Fibroblast of skin of right quadriceps (primary cell): ENCODE results near the gene SLC35E2B.
"Not testable (repeated sequence)": the region's sequence is repeated elsewhere in the genome, so short reads cannot be mapped to it uniquely, and the experiment has no call there.

Experiments
- DNase-seq: peaks from one replicate; pipeline ENCODE4 v3.0.0-alpha.2; 2013

Gene SLC35E2B

DNA sequence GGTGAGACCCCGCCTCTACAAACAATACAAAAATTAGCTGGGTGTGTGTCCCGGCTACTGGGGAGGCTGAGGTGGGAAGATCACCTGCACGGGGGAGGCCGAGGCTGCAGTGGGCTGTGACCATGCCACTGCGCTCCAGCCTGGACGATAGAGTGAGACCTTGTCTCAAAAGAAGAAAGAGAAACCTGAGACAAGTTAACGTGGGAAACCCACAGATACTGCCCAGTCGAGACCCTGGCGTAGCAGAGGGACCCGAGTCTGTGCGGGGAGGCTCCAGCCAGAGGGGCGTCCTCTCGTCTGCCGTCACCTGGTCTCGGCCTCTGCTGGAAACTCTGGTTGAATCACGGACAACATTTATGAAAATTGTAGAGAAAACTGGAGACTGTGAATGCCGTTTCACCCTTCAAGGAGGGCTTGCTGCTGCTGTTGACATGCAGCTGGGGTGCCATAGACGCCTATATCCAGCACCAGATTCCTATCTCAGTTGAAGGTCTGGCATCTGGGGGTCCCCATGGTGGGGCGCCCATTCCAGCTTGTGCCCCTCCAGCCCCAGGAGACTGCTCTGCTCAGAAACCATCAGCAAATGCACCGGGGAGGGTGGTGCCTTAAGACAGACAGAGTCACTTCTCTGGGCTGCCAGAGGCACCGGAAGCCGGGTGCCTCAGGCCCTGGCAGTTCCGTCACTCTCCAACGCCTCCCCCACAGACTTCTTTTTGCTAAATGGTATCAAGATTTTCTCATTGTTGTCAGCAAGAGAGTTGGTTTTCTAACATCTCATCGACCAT is 20.2 kb downstream of the SLC35E2B start:
- no peak for DNase-seq

DNA sequence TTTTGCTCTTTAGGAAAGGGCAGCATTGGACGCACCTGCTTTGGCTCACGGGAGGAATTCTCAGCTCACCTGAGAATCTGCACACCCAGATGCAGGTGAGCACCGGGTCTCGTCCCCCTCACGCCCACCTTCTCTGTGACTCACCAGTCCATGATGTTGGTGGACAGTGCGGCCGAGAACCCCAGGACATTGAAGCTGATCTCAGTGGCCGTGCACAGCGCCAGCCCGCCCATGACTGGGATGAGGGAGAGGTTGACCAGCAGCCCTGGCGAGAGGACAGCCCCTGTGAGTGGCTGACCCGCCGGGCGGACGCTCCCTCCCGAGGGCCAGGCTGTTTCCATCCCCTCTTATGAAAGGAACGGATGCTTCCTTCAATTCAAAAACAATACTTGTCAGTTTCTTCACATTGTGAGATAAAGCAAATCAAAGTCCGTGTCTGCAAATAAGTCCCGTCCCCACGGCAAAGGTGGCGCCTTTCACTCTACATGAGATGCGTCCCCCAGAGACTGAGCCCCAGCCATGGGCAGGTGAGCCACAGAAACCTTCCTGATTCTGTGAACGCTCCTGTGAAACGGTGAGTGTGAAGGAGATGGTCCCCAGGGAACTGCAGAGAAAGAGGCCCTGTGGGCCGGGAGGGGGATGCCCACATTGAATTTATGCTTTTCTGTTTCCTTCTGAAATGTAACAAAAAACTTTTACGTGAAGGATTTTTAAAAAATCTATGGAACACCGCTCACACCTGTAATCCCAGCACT is 21.1 kb downstream of the SLC35E2B start:
- no peak for DNase-seq

DNA sequence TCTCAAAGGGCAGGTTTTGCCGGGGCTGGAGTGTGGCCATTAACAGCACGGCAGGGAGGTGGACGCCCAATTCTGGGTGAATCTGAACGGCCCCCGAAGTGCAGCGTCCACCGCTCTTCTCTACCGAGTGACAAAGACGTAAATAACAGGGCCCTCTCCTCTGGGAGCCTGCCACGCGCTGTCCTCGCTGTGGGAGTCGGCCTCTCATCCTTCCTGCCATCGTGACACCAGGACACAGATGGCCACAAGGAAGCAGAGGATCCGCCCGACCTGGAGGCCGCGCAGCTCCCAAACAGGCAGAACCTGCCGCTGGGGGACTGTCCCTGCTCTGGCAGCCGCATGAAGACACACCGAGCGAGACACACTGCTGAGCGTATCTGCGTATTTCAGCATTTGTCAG is 21.7 kb downstream of the SLC35E2B start:
- DNase-seq, result no peak

DNA sequence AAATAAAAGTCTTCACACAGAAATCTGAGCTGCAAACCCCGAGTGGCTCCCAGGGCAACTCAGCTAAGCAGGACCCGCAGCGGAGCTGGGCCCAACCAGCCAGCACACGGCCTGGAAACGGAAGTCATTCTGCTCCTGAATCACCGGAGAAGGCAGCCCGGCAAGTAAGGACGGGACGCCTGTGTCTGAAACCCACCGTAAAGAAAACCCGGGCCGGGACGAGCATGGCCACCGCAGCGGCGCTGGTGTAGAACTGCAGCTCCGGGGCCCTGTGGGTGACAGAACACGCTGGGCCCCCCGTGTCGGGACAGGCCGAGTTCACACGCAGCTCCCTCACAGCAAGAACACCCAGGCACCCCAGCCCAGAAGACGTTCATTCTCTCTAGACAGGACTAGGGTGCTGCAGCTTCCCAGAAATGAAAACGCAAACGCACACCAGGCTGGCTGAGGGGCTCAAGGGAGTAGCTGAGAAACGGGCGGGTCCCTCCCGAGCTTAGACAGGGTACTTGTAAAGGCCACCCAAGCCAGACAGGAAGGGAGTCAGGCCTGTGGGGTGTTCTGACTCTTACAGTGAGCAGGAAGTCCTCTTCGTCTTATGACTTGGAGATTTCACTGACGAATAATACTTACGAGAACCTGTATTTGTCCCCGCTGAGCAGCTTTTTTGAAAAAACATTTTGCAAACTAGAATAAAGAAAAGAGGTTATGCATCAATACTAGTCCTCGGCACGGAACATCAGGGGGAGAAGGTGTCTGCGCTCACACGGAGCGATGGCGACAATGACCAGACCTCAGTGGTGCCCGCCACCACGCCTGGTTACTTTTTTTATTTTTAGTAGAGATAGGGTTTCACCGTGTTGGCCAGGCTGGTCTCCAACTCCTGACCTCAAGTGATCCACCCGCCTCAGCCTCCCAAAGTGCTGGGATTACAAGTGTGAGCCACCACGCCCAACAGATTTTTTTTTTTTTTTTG is 22.8 kb downstream of the SLC35E2B start:
- no peak for DNase-seq

DNA sequence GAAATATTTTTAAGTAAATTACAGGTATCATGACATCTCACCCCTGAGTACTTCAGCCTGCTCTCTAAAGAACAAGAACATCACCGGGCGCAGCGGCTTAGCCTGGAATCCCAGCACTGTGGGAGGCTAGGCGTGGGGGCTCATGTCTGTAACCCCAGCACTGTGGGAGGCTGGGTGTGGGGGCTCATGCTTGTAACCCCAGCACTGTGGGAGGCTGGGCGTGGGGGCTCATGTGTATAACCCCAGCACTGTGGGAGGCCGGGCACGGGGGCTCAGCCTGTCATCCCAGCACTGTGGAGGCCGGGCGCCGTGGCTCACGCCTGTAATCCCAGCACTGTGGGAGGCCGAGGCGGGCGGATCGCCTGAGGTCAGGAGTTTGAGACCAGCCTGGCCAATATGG is 26.1 kb downstream of the SLC35E2B start:
- DNase-seq, result no peak

DNA sequence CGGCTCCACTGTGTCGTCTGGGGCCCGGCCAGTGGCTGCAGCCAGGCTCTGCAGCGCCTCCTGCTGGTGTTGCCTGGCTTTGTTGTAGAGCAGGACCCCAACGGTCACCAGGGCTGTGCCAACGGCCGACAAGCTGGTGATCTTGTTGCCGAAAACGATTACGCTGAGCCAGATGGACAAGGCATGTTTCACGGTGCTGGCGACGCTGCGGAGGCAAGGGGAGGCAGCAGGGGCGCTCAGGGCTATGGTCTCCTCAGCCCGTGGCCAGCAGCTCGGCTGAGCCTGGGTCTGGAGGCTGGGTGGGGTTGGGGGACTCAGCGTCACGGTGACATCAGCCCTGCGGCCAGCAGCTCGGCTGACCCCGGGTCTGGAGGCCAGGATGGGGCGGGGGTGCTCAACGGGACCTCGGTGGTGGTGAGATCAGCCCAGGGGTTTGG is 26.8 kb downstream of the SLC35E2B start:
- no peak for DNase-seq

DNA sequence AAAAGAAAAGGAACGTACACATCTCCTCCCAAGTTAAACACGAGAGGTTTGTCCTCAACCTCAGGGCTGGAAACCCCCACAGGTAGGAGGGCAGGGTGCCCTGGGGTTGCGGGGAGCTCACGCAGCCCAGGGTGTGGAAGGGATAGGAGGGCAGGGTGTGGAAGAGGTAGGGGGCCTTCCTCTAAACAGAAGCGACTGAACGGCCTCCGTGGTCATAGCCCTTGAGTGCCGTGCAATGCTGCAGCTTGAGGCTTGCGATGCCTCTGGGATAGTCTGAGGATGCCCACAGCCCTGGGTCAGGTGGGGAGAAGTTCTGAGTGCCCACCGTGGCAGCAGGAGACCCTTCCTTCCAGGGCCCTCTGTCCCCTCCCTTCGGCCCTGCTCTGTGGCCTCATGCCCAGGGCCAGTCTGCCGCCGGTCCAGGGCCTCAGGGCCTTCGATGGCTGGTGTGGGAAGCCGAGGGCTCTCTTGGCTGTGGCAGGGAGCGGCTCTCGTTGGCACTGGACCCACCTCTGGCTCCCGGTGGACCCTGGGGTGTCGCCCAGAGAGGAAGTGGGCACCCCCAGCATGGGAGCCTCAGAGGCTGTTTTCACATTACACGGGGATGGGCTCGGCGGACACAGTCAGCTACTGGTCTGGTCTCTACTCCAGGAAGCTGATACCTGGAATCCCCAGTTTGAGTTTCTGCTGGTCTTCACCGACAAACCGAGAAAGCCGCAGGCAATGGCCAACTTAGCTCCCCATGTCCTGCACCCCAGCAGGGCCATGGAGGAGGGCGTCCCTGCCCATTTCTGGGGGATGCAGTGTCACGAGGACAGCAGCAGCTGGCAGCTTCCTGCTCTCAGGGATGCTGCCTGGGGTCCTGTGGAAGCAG is 27.4 kb downstream of the SLC35E2B start:
- DNase-seq, result no peak

DNA sequence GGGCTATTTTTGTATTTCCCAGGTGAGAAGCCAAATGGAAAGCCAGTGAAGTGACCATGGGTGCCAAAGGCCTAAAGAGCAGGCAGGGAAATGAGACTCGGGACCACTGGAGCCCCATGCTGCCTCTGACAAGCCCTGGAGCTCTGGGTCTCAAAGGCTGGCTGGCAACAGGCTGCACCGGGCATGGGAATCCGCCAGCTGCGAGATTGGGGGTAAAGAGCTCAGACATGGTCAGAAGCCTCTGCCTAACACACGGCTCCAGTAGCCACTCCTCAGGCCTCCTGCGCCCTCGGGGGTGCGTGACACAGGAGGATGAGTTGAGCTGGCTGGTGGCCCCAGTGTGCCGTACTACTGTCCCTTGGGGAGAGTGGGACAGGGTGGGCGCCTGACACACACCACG is 28.3 kb downstream of the SLC35E2B start:
- not testable (repeated sequence) for DNase-seq

DNA sequence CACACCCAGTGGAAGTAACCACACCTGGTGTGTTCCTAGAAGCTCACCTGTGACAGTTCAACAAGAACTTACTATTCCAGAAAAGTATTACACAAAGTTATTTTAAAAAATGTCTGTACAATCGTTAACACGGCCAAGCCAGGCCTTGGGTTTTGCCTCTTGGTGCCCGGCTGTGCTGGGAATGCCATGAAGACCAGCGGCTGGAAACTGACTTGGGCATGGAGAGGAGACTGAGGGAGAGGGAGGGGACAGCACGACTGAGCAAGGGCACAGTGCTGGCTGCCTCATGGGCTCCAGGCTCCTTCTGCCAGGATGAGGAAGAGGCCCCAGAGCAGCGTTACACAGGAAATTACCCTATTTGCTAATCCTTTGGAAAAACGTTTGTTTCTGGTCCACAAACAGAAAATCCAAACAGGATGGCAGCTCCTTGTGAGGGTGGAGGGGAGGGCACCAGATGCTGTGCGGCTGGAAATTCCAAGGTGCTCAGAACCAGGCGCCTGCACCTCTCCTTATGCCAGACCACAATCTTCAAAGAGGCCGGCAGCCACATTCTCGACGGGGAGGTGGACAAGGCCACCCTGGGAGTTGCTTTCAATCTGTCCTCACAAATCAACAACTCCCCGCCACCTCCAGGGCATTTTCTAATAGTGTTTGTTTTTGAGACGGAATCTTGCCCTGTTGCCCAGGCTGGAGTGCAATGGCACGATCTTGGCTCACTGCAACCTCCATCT is 29.6 kb downstream of the SLC35E2B start:
- DNase-seq, result not testable (repeated sequence)

DNA sequence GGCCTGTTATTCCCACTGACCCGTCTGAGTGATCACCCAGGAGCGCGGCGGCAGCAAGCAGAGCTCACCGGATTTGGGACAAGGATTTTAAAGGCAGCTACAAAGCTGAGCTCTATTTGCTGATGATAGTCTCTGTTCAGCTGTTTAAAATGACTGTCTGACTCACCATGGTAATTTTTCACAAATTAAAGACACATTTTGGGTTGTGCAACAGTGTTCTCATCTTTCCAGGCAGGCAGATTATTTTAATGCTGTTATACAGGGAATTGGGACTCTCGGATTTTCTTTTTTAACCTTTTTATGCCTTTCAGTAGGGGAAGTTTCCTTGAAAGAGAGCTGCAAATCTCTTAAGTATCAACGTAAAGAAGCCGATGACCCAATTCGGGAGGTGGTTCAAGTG is 30.2 kb downstream of the SLC35E2B start:
- peak; percentile 43 for DNase-seq

DNA sequence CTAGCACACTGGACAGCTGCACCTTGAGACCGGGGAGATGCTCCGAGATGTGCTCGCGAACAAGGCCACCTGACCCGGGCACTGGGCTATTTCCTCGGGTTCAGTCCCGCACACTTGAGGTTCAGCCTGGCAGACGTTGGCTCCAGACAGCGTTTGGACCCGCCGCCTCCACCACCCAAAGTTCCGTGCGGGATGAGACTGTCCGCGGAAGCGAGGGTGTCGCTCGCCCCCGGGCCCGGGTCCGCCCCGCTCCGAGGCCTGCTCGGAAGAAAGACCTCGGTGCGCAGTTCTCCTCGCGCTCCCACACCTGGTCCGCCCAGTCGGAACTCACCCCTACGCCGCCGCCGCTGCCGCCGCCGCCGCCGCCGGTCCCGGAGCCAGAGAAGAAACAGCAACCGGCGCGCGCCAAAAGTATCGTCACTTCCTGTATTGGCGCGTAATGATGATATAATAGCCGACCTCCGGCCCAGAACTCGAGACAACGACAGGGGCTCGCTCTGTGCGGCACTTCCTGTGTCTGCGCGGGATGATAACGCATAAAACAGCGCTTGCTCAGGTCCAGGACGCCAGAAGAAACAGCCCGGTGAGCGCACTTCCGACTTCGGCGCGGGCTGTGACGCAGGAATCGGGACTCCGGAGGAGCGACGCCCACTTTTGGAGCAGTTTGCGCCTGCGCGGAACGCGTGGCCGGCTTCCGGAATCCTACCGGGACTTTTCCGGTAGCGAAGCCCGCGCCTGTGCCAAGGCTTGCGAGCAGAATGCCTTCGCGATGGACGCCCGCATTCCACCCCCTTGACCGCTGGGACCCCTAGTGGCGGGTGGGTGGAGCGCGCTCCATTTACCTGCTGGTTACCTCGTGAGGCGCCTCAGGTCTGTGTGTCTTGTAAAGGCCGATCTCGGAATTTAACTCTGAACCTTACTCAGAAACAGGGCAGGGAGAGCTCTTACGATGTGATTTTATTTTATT is 33.7 kb downstream of the SLC35E2B start, which contains the start of gene CDK11B:
TSS of gene CDK11B (minus strand) at position 422 of the 967 bp plus-strand sequence. CDS start 1,519 bp downstream, outside the sequence.
- DNase-seq, result peak; percentile 99

DNA sequence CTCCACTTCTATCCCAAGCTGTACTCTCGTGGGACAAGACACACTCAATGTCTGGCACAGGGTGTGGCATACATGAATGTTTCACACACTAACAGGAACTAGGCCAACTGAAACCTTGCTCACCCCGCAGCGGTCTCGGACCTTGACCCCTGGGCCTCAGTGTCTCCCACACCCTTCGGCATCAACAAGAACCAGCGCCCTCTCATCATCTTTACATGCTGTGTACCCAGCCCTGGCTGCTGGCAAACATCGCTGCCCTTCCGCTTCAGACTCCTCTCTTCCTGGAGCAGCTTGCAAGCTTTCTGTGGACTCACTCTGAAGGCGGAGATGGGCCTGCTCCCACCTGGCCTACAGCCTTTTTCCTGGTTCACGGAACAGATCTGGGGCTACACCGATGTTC is 44.3 kb downstream of the SLC35E2B start:
- DNase-seq, result not testable (repeated sequence)

DNA sequence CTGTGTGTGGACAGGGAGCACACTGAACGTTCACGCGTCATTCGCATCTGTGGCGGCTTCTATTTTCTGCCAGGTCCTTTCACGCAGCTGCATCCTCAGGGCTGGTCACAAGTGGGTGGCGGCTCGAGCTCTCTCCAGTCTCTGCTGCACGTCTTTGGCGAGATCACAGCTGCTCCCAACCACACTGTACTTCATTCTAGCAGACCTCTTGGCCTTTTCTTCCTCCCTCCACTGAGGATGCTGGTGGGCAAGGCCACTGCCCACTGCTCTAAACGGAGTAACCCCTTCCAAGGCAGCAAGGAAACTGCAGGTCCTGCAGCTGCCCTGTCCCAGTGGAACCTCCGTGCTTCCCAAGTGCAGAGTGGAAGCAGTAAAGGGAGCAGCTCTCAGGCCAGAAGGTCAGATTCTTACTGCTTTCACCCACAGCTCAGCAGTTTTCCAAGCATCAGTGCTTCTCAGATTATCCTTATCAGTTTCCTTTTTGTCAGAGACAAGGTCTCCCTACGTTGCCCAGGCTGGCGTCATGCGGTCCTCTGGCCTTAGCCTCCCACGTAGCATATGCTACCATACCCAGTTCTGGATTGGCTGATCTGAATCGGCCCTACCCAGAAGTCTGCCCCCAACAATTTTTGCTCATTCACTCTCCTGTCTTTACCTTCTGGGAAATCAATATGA is 44.9 kb downstream of the SLC35E2B start:
- DNase-seq, result not testable (repeated sequence)

DNA sequence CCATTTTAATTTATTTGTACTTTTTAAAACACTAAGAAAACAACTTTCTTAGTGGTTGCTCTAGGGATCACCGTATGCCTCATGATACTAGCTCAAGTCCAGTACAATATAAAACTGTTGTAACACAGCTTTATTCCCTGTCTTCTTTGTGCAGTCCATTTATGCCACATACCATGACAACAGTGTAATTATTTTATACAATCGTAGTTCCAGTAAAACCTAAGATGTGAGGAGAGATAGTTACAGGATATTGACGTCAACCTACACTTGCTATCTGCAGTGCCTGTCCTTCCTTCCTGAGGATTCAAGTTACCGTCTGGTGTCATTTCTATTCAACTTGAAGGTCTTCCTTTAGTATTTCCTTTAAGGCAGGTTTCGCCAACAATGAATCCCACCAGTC is 46.3 kb downstream of the SLC35E2B start:
- DNase-seq, result not testable (repeated sequence)

DNA sequence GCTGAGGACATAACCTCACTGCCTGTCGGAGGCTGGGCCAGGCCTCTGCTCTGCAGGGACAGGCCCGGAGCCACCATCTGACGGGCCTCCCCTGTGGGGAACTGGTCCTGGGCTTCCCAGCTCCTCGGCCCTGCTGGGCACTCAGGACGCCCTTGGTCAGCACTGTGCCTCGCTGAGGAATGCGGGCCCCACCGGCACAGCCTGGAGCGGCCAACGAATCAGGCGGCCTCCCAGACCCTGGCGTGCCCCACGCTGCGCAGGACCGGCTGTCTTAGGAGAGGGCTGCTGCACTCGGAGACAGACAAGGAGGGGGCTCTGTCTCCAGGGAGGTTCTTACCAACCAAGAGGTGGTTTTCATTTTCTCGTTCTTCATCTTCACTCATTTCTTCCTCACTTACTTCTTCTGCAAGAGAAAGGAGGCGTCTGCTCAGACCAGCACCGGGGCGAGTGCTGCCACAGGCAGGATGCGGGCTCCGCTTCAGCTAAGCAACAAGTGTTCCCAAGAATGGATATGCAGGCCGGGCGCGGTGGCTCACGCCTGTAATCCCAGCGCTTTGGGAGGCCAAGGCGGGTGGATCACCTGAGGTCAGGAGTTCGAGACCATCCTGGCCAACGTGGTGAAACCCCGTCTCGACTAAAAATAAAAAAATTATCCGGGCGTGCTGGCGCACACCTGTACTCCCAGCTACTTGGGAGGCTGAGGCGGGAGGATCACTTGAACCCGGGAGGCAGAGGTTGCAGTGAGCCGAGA is 51.7 kb downstream of the SLC35E2B start:
- not testable (repeated sequence) for DNase-seq

DNA sequence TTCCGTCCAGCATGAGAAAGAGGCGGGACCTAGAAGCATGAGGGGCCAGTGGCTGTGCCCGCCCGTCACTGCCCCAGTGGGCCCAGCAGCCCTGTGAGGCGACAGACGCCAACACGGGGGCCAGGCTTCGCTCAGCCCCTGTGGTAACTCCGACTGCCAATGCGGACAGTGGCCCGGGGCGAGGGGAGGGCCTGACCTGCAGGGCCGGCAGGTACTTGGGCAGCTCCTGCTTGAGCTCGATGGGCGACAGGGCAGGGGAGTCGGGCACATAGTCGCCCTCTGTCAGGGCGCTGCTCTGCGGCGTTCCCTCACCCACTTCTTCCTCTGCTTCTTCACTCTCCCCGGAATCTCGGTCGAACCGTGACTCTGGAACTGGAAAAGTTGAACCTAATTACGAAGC is 52.5 kb downstream of the SLC35E2B start:
- DNase-seq, result not testable (repeated sequence)

DNA sequence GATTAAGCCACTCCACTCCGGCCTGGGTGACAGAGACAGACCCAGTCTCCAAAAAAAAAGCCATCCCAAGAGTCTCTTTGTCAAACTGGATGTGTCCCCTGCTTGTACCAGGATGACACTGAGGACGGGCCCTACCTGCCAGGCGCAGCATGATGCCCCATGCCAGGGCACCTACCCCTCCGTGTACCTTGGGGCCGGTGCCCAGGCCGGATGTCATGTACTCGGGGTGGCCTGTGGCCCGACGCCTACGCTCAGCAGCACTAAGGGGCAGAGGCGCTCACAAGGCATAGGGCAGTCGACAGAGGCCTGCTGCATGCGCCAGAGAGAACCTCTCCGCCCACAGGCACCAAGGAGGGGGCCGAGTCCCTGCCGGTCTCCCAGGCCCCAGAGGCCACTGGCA is 53.2 kb downstream of the SLC35E2B start:
- not testable (repeated sequence) for DNase-seq

DNA sequence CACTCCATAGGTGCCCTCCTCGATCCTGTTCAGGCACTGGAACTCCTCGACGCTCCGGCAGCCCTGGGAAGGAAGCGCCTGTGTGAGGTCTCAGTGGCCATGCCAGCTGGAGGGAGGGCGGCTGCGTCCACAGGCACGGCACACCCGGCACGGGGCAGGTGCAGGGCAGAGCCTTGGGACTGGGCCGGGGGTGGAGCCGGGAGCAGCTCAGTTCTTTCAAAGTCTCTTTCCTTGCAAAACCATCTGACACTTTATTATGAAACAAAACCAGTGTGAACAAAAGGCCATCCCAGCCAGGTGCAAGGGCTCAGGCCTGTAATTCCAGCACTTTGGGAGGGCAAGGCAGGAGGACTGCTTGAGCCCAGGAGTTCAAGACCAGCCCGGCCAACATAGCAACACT is 54.1 kb downstream of the SLC35E2B start:
- DNase-seq, result not testable (repeated sequence)
